Ovary (tissue), 3 donors: ENCODE measurements around the gene LRRC10B.

ENCODE experiments used
- EP300 ChIP-seq: sonication (generic); formaldehyde crosslinking; IDR thresholded peaks from one replicate; pipeline ENCODE4 v1.6.1; 2017; ENCODE audit warnings: antibody characterized with exemption
- POLR2A ChIP-seq: fragments of 450-650 bp; IDR thresholded peaks from one replicate; pipeline ENCODE4 v1.6.1; 2017; ENCODE audit warnings: antibody characterized with exemption, mild to moderate bottlenecking, moderate library complexity
- TF ChIP-seq, protein P1 (sequence below), 3 donors: fragments of 450-650 bp in 2 of 3; fragments of 200-600 bp in 1 of 3; IDR thresholded peaks; one replicate each; pipeline versions ENCODE4 v1.5.1 to v1.8.0; 2016 to 2022; ENCODE audit warnings: antibody characterized with exemption in 3 of 3, mild to moderate bottlenecking in 1 of 3
- donor health status: DM: no; HTN: no; CAD: no.

DNA sequence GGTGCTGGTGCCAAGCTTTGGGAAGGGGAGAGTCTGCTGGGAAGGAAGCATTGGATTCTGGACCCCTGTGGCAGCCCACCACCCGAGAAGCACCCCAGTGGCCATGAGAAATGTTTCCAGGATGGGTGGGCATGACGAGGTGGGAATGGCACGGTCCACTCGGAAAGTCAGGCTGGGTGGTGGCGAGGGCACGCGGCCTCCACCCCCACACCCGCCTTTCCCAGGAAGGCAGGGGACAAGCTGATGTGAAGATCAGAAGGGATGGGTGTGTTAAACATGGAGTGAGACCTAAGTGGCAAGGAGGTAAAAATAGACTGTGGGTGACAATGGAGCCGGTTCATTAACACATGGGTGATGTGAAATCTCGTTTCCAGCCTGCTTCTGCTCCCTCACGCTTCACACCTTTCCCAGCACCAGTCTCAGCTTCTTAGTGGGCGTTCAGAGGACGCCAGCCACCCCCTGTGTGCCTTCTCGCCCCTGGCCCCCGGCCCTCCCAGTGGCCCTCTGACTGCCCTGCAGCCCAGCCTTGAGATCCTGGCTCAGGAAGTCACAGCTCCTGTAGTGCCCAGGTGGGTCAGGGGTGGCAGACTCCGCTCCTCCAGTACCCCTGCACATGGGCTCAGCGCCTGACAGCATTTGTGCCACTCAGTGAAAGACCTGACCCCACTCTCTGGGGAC lies 27.6 kb downstream of the LRRC10B start:
- TF ChIP-seq, protein P1, sequence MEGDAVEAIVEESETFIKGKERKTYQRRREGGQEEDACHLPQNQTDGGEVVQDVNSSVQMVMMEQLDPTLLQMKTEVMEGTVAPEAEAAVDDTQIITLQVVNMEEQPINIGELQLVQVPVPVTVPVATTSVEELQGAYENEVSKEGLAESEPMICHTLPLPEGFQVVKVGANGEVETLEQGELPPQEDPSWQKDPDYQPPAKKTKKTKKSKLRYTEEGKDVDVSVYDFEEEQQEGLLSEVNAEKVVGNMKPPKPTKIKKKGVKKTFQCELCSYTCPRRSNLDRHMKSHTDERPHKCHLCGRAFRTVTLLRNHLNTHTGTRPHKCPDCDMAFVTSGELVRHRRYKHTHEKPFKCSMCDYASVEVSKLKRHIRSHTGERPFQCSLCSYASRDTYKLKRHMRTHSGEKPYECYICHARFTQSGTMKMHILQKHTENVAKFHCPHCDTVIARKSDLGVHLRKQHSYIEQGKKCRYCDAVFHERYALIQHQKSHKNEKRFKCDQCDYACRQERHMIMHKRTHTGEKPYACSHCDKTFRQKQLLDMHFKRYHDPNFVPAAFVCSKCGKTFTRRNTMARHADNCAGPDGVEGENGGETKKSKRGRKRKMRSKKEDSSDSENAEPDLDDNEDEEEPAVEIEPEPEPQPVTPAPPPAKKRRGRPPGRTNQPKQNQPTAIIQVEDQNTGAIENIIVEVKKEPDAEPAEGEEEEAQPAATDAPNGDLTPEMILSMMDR (IDR thresholded peaks at IDR 0.05): no peak
- TF ChIP-seq POLR2A (no peak), EP300 (no peak)
